Mesodermal cell (in vitro differentiated cells): ENCODE data around the gene STXBP6.

Experiments used
- H3K27ac ChIP-seq: 2 replicates; pipeline ENCODE4 v1.7.0; 2013; ENCODE audit warnings: mild to moderate bottlenecking, low read depth, low read length, moderate library complexity; ENCODE audit not compliant: severe bottlenecking
- H3K36me3 ChIP-seq: 2 replicates; pipeline ENCODE4 v1.7.1; 2013; ENCODE audit warnings: mild to moderate bottlenecking, low read length, moderate library complexity; ENCODE audit not compliant: control insufficient read depth, insufficient read depth
- H3K4me1 ChIP-seq: one replicate; pipeline ENCODE4 v1.7.1; 2013; ENCODE audit warnings: mild to moderate bottlenecking, low read length; ENCODE audit not compliant: insufficient read depth, control insufficient read depth, poor library complexity, severe bottlenecking
- H3K4me3 ChIP-seq: 2 replicates; pipeline ENCODE4 v1.7.0; 2013; ENCODE audit warnings: low read length, control low read depth, mild to moderate bottlenecking; ENCODE audit not compliant: insufficient read depth, poor library complexity, severe bottlenecking; ENCODE audit errors: extremely low read depth
- H3K9me3 ChIP-seq: 2 replicates; pipeline ENCODE4 v1.7.1; 2013; ENCODE audit warnings: mild to moderate bottlenecking, low read length, moderate library complexity; ENCODE audit not compliant: control insufficient read depth
- WGBS, 2 experiments: methylation state at CpG; one replicate each; pipeline ENCODE4 v1.1.5; 2013; ENCODE audit warnings: missing lambda C conversion rate in 2 of 2; ENCODE audit not compliant: insufficient coverage in 2 of 2; 5-methylcytosine and 5-hydroxymethylcytosine counted together

STXBP6 gene

DNA sequence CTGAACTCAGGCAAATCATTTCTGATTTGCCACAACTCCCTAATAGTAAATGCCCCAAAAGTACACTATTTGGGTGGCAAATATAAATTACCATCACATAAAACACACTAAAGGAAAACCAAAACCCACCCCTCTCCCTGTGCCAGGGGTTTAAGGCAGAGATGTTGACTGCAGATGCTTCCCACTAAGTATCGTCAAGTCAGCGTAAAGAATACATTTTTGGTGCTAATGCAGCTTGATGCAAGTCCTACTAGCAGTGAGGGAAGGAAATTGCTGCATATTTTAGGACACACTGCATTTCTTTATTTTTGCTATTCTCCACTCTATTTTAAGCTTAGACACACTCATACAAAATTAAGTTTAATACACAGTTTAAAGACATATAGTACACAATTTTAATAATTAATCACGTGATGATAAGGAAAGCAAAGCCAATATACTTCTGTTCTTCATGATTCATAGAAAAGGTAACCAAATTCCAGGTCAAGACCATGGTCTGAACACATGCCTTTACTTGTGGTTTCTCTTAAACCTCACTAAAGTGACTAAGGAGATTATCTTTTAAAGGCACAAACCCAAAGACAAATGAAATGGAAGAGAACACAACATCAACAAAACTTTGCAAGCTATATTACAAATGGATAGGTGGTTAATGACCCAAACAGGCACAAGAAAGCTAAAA is 162.2 kb downstream of the STXBP6 start:
- H3K27ac ChIP-seq: no peak overlapping the region
- H3K4me3 ChIP-seq: no peak overlapping the region
- H3K9me3 ChIP-seq: peaks cover 5% of the 10 kb centered on the region
- H3K36me3 ChIP-seq: no peaks in the 10 kb centered on the region
- H3K4me1 ChIP-seq: no peaks in the 10 kb centered on the region
- 93 to 100% methylated on average over 2 of the region's 3 CpGs for WGBS, 2 experiments

GRCh38 chr14:24885410-24885913 is 164.5 kb downstream of the STXBP6 start:
- no peak overlapping the region for H3K27ac ChIP-seq
- no peaks in the 10 kb centered on the region for H3K36me3 ChIP-seq
- no peak overlapping the region for H3K4me3 ChIP-seq
- peaks cover 6% of the 10 kb centered on the region for H3K4me1 ChIP-seq
- WGBS, 2 experiments: 60 to 89% methylated on average over 1 of the region's 3 CpGs
- no peaks in the 10 kb centered on the region for H3K9me3 ChIP-seq

GRCh38 chr14:24883576-24883975 is 166.4 kb downstream of the STXBP6 start:
- Histone ChIP-seq H3K4me3 (no peak overlapping the region), H3K9me3 (no peaks in the 10 kb centered on the region), H3K27ac (no peak overlapping the region), H3K4me1 (peaks cover 9% of the 10 kb centered on the region), H3K36me3 (no peaks in the 10 kb centered on the region)
- no CpG with 5 or more reads among the region's 2 CpGs for WGBS, 2 experiments

DNA sequence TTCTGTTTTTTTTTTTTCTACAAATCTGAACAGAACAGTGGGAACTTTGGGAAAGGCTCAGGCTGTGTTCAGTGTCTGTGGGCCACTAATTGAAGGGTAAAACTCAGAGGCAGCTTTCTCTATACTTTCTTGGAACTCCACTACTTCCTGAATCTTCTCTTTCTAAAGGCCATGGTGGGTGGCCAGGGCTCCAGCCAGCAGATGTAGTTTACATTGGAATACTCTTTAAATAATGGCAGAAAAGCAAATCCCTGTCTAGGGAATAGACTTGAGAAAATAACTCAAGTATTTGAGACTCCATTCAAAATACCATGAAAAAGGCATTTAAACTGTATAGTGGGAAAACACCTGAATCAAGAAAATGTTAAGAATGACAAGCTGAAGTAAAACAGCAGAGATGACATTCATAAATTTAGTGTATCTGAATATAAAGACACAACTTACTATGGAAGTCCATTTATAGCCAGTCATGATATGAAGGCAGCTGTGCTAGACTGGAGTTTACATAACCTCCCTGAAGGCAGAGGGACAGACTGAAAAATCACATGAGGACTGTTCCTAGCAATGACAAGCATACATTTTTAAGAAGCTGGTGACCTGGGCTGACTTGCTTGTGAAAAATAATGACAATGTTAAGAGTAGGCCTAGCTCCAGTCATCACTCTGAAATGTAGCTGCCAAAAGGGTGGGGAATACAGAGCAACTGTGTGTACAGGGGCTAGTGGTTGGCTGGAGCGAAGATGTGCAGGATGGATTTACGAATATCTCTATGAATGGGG is 168.6 kb downstream of the STXBP6 start:
- Histone ChIP-seq H3K27ac (peak overlapping the region; percentile 37), H3K4me1 (peaks cover 9% of the 10 kb centered on the region), H3K9me3 (no peaks in the 10 kb centered on the region), H3K36me3 (no peaks in the 10 kb centered on the region), H3K4me3 (no peak overlapping the region)
- 100% methylated on average over 2 of the region's 2 CpGs for WGBS, 2 experiments

- peak overlapping the region; percentile 37 for H3K27ac ChIP-seq
Measured at GRCh38 chr14:24880689-24881088, 169.3 kb downstream of the STXBP6 start.

DNA sequence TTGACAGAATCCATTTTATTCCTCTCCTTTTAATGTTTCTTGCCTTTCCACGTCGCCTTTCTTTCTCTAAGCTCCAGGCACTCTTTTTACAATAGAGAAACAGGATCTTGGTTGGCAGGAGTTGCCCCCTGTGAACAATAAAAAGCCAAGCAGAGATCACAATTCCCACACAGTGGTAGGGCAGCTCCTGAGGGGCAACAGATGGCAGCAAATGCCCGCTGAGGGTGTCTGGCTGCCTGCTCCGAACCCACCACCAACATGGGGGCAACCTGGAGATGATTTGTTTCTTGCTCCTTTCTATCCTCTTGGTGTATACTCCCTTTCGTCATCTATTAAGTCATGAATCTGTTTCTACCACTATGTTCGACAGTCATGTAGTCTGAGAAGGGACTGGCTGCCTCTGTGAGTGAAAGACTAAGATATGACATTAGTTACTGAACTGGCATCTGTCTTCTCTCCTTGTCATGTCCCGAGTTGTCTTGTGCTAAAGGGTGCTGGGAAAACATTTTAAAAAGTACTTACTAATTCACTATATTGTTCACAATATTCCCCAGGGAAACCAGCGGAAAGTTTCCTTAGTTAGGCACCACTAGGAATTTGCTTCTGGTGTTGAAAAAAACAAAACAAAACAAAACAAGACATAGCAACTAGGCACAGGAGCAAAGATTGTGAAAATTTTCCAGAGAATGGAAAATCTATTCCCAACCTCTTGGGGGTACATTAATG is 170.1 kb downstream of the STXBP6 start:
- WGBS, 2 experiments: 77 to 94% methylated on average over 2 to 4 of the region's 8 CpGs
- Histone ChIP-seq H3K9me3 (no peaks in the 10 kb centered on the region), H3K4me3 (no peak overlapping the region), H3K4me1 (peaks cover 9% of the 10 kb centered on the region), H3K27ac (peak overlapping the region; percentile 37), H3K36me3 (no peaks in the 10 kb centered on the region)

More at GRCh38 chr14:24880689-24881088, 169.3 kb downstream of the STXBP6 start:
- WGBS, 2 experiments: 93 to 96% methylated on average over 3 to 4 of the region's 4 CpGs
- Histone ChIP-seq H3K4me1 (peaks cover 9% of the 10 kb centered on the region), H3K36me3 (no peaks in the 10 kb centered on the region), H3K4me3 (no peak overlapping the region), H3K9me3 (no peaks in the 10 kb centered on the region)

GRCh38 chr14:24876996-24877395 is 173.0 kb downstream of the STXBP6 start:
- H3K4me3 ChIP-seq: no peak overlapping the region
- no peak overlapping the region for H3K27ac ChIP-seq
- peaks cover 12% of the 10 kb centered on the region for H3K4me1 ChIP-seq
- no peaks in the 10 kb centered on the region for H3K36me3 ChIP-seq
- no peaks in the 10 kb centered on the region for H3K9me3 ChIP-seq
- WGBS, 2 experiments: 100% methylated on average over 1 of the region's 1 CpG; no CpG with 5 or more reads in 1 of the 2 experiments

GRCh38 chr14:24875991-24876878 is 173.7 kb downstream of the STXBP6 start:
- Histone ChIP-seq H3K36me3 (no peaks in the 10 kb centered on the region), H3K9me3 (no peaks in the 10 kb centered on the region), H3K4me1 (peaks cover 12% of the 10 kb centered on the region), H3K27ac (no peak overlapping the region), H3K4me3 (no peak overlapping the region)
- WGBS, 2 experiments: 88 to 94% methylated on average over 2 to 4 of the region's 4 CpGs

GRCh38 chr14:24875203-24875838 is 174.6 kb downstream of the STXBP6 start:
- H3K27ac ChIP-seq: no peak overlapping the region
- no peak overlapping the region for H3K4me3 ChIP-seq
- 80 to 94% methylated on average over 2 of the region's 4 CpGs for WGBS, 2 experiments
- H3K9me3 ChIP-seq: no peaks in the 10 kb centered on the region
- no peaks in the 10 kb centered on the region for H3K36me3 ChIP-seq
- peaks cover 5% of the 10 kb centered on the region for H3K4me1 ChIP-seq
